Peyer's patch (tissue), 4 donors: ENCODE results near the gene DOLK.

Experiments used
- POLR2A ChIP-seq, 2 donors: fragments of 450-650 bp; IDR thresholded peaks; one replicate each; pipeline ENCODE4 v1.5.1; 2017; ENCODE audit warnings: antibody characterized with exemption in 2 of 2, mild to moderate bottlenecking in 2 of 2, moderate library complexity in 2 of 2
- TF ChIP-seq, protein P1 (sequence below), 6 experiments: fragments of 450-650 bp in 4 of 6; fragments of 200-600 bp in 2 of 6; sonication (generic) in 1 of 6; IDR thresholded peaks; one replicate each; pipeline ENCODE4 v1.5.1; 2017 to 2019; ENCODE audit warnings: antibody characterized with exemption in 6 of 6, mild to moderate bottlenecking in 3 of 6, moderate library complexity in 1 of 6

GRCh38 chr9:128916745-128917144, 30.7 kb downstream of the DOLK start:
- TF ChIP-seq POLR2A (IDR thresholded peaks at IDR 0.05): no peak
- TF ChIP-seq, protein P1, sequence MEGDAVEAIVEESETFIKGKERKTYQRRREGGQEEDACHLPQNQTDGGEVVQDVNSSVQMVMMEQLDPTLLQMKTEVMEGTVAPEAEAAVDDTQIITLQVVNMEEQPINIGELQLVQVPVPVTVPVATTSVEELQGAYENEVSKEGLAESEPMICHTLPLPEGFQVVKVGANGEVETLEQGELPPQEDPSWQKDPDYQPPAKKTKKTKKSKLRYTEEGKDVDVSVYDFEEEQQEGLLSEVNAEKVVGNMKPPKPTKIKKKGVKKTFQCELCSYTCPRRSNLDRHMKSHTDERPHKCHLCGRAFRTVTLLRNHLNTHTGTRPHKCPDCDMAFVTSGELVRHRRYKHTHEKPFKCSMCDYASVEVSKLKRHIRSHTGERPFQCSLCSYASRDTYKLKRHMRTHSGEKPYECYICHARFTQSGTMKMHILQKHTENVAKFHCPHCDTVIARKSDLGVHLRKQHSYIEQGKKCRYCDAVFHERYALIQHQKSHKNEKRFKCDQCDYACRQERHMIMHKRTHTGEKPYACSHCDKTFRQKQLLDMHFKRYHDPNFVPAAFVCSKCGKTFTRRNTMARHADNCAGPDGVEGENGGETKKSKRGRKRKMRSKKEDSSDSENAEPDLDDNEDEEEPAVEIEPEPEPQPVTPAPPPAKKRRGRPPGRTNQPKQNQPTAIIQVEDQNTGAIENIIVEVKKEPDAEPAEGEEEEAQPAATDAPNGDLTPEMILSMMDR (IDR thresholded peaks at IDR 0.05): no peak
